Stimulated activated CD8-positive, alpha-beta memory T cell treated with anti-CD3 and anti-CD28 coated beads, Interleukin-15, amount 100 ng/mL, for 4 hours (primary cell): ENCODE measurements around the gene FOXD1.

Experiments used
- DNase-seq, 2 donors: peaks; one replicate each; pipeline ENCODE4 v3.0.0-alpha.2; 2020; ENCODE audit warnings: low read depth in 2 of 2

FOXD1 gene

GRCh38 chr5:73441378-73441777 is 7.2 kb downstream of the FOXD1 start:
- no peak for DNase-seq

- DNase-seq: no peak
Measured at GRCh38 chr5:73440262-73440661, 8.3 kb downstream of the FOXD1 start.

GRCh38 chr5:73438645-73439470 is 9.7 kb downstream of the FOXD1 start:
- DNase-seq: no peak

GRCh38 chr5:73437777-73438644 is 10.6 kb downstream of the FOXD1 start:
- DNase-seq: no peak

GRCh38 chr5:73437101-73437776 is 11.3 kb downstream of the FOXD1 start:
- DNase-seq: no peak

- DNase-seq: no peak
Measured at GRCh38 chr5:73436535-73437100, 12.0 kb downstream of the FOXD1 start.

- no peak for DNase-seq
Measured at GRCh38 chr5:73435759-73436534, 12.6 kb downstream of the FOXD1 start.

GRCh38 chr5:73434907-73435306 is 13.7 kb downstream of the FOXD1 start:
- no peak for DNase-seq

GRCh38 chr5:73434461-73434860 is 14.1 kb downstream of the FOXD1 start:
- DNase-seq: no peak

- no peak for DNase-seq
Measured at GRCh38 chr5:73433982-73434342, 14.6 kb downstream of the FOXD1 start.

GRCh38 chr5:73433272-73433981 is 15.2 kb downstream of the FOXD1 start:
- no peak for DNase-seq

- no peak for DNase-seq
Measured at GRCh38 chr5:73431204-73431851, 17.2 kb downstream of the FOXD1 start.

GRCh38 chr5:73426034-73426433 is 22.5 kb downstream of the FOXD1 start:
- DNase-seq: no peak

- no peak for DNase-seq
Measured at GRCh38 chr5:73424556-73424977, 24.0 kb downstream of the FOXD1 start.

- no peak for DNase-seq
Measured at GRCh38 chr5:73422164-73422563, 26.4 kb downstream of the FOXD1 start.

GRCh38 chr5:73420666-73421065 is 27.9 kb downstream of the FOXD1 start:
- no peak for DNase-seq

- no peak for DNase-seq
Measured at GRCh38 chr5:73419465-73420390, 28.8 kb downstream of the FOXD1 start.

GRCh38 chr5:73419117-73419464 is 29.5 kb downstream of the FOXD1 start:
- no peak for DNase-seq

- no peak for DNase-seq
Measured at GRCh38 chr5:73418244-73418691, 30.3 kb downstream of the FOXD1 start.
